Midbrain (tissue), 1 donor: ENCODE data around the gene SLC9A7.

Source experiments
- DNase-seq: peaks from one replicate; lab custom pipeline; 2025; lab: John Stamatoyannopoulos, UW

SLC9A7 gene

DNA sequence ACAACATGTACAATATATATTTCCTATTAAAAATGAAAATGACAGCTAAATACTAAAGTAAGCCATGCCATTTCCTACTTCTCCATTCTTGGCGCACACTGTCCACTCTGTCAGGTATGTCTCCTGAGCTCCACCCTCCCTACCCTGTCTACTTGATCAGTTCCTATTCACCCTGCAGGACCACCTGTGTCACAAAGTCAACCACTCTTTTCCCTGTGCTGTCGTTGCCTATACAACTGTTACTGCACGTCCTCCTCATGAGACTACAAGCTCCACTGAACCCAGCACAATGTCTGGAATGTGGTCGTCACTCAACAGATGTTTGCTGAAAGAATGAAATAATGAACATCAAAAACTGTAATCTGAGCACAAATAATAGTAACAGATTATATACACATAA lies 54.9 kb downstream of the SLC9A7 start:
- DNase-seq = no peak

DNA sequence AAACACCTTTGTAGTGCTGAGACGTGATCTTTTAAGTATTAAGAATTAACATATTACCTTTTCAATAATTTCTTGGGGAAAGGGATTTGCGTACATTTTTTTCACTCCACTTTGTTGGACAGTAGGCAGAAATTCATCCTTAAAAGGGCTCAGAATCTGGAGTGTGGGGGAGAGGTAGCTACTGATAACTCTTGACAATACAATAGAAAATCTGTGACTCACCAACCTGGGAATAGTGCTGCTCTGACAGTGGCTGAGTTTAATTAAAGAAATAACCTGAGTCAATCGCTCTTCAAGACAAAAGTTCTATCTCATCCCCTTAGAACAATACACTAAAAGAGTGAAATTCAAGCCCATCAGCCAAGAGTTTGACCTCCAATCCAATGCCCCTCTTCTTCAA lies 60.2 kb downstream of the SLC9A7 start:
- no peak for DNase-seq

DNA sequence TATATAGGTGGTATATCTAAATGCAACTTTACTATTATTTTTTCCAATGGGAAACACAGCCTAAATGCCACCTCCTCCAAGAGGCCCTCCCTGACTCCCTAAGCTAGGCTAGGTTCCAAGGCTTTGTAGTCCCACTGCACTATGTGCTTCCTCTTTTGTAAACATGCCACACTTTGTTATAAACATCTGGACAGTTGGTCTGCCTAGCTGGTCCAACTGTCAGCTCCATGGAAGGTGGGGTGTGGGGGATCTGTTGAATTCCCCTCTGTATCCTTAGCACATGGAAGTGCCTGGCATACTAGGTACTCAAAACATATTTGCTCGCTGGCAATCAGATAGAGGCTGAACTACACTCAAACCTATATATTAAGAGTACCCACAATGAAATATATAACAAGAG lies 63.4 kb downstream of the SLC9A7 start:
- DNase-seq = no peak

DNA sequence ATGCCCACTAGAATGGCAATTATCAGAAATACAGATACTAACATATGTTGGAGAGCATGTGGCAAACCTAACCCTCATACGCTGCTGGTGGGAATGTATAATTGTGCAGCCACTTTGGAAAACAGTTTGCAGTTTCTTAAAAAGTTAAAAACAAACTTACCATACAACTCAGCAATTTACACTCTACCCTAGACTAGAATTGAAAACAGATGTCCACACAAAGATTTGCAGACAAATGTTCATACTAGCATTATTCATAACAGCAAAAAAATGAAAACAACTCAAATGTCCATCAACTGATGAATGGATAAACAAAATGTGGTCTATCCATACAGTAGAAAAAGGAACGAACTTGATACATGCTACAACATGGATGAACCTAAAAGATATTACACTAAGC lies 64.4 kb downstream of the SLC9A7 start:
- no peak for DNase-seq

DNA sequence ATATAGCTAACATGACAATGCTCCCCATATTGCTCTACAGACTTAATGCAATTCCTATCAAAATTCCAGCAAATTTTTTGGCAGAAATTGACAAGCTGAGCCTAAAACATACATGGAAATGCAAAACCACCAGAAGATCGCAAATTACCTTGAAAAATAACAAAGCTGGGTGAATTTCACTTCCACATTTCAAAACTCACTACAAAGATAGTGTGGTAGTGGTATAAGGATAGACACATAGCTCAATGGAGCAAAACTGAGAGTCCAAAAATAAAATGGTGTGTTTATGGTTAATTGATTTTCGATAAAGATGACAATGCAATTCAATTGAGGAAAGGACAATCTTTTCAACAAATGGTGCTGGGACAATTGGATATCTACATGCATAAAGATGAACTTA lies 65.8 kb downstream of the SLC9A7 start:
- DNase-seq = no peak

DNA sequence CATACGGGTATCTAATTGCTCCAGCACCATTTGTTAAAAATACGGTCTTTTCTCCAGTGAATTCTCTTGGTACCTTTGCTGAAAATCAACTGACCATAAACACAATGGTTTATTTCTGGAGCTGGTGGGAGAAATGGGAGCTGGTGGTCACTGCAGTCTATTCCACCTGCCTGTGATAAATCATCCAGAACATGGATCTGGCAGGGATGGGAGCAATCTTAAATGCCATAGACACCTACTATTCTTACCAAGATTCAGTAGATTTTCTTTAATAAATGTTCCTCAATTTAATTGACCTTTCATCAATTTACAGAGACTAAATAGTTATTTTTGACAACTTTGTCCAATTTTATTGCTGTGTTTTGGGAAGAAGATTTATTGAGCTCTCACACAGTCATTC lies 68.1 kb downstream of the SLC9A7 start:
- no peak for DNase-seq

DNA sequence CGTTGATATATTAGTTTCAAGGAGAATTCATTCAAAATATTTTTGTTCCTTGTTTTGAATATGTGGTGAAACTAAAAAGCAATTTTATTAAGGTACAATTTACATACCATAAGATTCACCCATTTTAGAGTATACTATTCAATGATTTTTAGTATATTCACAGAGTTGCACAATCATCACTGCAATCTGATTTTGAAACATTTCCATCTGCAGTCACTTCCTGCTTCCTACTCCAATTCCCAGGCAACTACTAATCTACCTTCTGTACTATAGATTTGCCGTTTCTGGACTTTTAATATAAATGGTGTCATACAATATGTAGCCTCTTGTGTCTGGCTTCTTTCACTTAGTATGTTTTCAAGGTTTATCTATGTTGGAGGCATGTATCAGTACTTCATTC lies 71.3 kb downstream of the SLC9A7 start:
- DNase-seq = no peak

DNA sequence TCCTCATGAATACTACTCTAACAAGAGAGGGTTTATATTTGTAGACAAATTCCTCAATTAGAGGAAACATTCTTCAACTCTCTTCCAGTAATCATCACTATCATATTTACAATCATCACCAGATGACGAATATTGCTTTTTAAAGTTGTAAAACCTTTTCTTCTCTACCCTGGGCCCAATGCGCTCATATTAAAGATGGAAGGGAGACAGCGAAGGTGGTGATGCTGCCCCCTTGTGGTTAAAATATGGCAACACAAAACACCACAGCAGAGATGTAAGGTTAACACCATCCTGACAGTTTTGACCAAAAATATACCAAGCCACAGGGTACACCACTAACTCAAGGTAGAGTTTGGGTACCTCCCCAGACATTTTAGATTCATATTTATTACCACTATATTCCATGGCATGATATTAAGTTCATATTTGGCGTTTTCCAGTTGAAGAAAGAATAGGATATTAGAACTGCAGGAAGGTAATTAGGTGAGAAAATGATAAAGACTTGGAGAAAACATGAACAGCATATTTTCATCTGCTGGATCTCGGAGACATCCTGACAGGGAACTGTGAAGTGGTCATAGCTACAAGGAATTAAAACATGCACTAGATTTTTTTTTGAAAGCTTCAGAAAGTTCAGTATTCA lies 72.8 kb downstream of the SLC9A7 start:
- peak; percentile 6 for DNase-seq

DNA sequence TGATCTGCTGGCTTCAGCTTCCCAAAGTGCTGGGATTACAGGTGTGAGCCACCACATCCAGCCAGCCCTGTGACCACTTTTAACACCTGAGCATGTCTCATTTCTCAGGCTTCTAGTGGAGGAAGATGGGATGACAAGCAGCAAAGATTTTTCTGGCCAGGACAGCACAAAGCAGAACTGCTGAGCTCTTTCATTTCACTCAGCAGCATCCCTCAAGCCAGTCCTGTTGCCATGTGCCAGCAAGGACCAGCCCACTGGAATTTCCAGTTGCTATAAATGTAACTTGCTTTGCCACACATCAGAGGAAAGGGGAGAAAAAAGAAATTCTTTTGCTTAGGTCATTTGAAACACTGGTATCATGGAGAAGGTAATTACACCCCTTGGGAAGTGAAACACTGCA lies 75.9 kb downstream of the SLC9A7 start:
- no peak for DNase-seq

DNA sequence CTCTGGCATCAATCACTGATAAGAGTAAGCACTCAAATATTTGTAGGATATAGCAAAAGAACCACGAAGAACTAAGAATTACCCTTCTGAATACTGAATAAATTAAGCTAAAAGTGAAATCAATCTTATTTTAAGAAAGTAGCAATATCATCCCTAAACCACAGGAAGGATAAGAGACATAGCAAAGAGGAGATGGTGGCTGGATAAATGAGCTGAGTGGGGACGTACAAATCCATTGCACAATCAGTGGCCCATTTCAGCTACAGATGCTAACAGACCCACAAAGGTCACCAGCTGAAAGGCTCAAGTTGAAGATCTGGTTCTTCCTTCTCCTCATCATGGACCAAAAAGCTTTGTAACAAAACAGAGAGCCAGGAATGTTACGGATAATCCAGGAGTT lies 77.1 kb downstream of the SLC9A7 start:
- DNase-seq = no peak

DNA sequence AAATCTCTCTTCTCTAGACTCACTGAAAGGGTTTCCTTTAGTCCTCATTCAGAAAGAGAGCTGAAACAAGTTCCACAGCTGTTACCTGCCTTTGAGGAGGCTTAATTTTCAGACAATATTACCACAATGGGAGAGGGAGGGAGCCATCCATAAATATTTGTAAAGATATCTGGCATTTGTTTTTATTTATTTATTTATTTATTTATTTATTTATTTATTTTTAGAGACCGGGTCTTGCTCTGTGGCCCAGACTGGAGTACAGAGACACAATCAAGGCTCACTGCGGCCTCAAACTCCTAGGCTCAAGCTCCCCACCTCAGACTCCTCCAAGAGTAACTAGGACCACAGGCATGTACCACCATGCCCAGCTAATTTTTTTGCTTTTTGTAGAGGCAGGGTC lies 80.7 kb downstream of the SLC9A7 start:
- DNase-seq = no peak

DNA sequence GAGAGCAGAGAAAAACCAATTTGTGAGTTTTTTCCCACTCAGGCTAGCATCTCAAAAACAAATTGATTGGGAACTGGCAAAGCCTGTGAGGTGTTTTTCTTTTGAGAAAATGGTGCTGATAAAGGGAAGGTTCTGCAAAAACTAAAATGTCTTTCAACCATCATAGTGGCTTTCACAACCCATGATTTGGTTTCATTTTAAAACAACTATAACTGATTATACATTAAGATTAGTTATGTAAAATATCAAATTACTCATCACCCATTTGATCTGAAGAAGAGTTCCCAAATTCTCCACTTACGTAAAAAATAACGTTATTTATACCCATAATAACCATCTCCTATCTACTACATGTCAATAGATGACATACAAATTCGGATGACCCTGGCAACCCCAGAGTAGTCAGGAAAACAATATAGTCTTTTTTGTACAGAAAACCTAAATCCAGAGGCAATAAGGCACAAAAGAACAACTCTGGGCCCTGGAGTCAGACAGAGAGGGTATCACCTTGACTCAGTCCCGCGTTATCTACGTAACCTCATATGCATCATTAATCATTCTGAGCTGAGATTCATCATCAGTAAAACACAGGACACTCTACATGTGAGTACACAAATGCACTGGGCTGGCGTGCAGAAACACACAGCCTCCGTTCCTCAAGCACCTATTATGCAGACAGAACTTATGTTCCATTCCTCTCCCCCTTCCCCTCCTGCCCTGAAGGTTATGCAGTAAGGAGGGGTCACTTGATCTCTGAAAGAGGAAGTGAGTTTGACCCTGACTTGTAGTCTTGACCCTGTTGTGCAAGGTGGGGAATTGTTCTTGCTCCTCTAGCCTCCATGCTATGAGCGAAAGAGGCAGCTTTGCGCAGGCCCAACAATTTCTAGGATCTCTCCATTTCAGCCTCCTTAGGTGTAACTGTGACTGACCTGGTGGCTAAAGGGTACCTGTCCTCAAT lies 82.2 kb downstream of the SLC9A7 start:
- DNase-seq = no peak

DNA sequence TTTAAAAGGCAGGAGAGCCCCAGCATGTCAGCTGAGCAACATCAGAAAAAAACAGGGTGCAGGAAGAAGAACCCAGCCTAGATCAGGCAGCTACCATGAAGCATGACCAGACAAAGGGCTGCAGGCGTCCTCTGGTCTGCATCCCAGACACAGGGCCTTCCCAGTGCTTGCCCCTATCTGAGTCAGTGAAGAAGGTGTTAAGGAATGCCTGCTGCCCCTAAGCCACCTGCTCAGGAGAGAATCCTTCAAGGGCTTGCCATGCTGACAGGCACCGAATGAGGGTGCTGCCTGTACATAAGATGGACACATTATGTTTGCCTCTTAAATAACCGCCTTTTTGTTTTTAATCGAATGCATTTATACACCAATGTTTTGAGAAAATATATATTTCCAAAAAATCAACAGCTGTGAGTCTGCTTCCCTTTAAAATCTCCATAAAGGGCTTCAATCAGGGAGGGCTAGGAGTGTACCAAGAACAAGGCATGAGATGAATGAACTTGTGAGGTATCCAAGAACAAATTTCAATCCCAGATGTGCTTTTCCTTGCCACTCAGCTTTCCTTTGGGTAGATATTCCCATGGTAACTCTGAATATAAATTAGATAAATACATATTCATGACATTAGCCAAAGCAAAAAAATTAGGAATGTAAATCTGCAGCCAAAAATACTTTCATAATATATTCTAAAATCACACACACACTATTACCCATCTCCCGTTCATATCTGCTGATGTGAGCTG lies 85.1 kb downstream of the SLC9A7 start:
- DNase-seq = no peak

DNA sequence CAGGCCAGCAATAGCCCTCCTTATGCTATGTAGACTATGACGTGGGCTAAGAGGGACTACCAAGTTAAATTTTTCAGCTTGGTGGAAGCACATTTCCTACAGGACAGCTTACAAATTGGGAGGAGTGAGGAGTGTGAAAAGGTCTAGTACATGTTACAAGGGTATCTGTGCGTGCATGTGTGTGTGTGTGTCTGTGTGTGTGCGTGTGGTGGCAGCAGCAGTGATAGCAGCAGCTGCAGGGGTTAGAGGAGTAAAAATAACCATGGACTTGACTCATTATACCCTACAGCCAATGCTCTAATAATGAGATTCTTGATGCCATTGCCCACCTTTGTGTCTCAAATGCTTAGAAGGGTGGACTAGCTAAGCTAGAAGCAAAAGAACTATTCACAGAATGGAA lies 88.6 kb downstream of the SLC9A7 start:
- no peak for DNase-seq

DNA sequence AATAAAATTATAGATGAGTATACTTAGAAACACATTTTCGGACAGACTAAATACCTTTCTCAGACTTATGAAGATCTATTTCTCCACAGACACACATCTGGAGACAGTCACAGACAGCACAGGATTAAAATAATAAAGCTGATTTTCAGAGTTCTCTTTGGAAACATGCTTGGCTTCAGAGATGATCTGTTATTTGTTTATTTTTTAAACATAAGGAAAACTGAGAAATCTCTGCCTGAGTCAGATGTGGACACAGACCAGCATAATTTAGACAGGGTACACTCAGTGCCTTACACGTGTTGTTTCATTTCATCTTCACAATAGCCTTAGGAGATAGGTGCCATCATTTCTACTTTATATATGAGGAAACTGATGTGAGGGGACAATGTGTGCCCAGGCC lies 92.1 kb downstream of the SLC9A7 start:
- DNase-seq = no peak

DNA sequence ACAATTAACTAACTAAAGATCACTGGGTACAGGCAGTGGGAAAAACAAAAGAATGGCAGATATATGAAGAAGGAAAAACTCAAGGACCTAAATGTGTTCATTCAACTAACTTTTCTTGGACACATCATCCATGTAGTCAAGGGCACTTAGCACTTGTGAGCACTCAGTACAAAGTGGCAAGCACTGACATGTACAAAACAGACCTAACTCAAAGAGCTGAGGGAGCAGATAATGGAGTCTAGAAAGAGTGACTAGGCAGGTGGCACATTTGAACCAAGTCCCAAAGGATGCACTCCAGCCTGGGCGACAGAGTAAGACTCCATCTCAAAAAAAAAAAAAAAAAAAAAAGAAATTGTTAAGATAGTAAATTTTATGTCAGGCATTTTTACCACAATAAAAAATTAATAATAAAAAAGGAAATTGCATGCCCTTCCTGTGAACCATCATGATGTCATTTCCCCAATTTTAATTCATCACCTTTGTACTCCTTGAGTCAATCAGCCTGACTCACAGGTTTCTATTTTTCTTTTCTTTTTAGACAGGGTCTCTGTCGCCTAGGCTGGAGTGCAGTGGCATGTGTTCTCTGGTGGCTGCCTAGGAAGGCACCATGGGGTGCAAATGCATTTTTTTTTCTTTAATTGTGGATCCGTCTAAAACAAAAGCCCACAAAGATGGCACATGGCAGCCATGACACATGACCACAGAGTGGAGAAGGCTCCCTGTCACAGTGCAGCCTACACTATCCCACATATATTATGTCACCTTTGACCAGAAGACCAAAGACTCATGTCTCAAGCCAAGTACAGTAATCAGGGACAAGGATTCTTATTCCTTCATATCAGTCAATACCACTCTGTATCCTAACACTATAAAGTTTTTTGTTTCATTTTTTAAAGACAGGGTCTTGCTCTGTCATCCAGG lies 93.4 kb downstream of the SLC9A7 start:
- no peak for DNase-seq

DNA sequence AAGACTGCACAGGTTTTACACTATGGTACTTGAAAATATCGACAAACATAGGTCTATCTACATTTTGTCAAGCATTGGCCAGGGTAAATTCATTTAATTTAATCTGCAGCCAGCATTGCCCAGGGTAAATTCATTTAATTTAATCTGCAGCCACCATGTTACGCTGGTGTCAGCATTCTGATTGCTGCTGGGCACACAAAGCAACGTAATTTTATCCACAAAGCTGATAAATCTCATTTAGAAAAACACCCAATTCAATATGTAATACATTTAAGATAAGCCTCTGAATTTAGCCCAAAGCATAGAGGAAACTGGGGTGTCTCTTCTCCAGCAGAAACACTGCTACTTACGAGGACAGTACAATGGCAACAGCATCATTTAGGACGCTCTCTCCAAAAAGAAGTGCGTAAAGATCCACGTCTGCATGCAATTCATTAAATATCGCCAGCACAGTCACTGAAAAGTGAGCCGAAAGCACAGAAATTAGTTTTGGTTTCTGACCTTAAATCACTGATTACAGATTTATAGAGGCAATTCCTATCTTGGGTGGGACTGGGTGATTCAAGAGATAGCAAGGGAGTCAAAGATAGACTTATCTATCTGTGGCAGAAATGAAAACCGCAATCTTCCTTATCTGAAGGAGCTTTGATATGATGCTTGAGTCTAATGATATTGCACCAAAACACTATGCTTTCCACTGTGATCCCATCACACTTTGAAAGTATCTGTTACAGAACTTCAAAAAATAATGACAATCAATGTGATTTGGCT lies 96.5 kb downstream of the SLC9A7 start:
- DNase-seq = no peak

DNA sequence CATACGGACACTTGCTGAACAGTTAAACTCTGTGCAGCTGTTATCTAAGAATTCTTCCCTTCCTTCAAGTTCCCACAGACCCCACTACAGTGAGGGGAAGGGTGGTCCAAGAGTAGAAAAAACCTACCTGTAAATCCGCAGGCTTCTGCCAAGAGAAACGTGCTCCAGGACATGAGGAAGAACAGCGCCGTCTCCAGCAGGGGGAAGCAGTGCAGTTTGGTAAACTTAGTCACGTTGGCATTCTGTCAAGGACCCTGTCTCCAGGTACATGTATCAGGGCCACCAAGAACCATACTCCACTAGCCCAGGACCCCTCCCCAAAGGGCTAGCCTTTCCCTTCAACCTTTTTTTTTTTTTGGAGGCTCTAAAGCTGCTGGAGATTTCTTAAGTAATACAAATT lies 105.4 kb downstream of the SLC9A7 start:
- no peak for DNase-seq

DNA sequence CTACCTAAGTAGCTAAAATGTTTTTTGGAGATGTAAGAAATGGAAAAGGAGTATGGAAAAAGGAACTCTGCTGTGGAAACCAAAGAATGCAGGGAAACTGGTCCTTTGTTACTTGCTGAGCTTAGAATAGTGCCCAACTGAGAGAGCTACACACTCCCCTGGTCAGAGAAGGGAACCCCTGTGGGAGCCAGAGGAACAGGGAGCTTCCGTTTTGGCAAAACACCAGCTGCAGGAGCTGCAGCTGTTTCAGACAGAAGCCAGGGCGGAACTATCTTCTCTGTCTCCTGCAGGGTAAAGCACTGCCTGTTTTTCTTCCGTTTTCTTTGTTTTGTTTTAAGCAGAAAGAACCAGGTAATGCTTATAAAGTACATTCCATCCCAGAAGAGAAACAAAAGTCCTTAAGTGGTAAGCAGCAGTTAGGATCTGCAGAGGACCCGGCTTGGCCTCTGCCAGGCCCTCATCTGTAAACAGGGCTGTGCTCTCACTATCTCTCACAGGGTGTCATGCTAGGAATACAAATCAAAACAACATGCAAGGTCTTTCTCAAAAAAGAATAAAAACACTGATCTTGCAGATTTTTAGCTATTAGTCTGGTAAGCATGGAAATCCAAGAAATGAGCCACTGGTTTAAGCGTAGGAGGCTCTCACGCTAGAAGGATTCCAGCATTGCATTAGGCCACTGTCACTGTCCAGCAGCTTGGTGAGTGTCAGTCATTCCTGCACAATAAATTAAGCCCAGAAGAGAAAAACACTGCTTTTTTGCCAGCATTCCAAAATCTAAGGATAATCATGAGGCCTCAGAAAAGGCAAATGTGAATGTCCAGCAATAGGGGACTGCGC lies 109.3 kb downstream of the SLC9A7 start:
- peak; percentile 6 for DNase-seq

DNA sequence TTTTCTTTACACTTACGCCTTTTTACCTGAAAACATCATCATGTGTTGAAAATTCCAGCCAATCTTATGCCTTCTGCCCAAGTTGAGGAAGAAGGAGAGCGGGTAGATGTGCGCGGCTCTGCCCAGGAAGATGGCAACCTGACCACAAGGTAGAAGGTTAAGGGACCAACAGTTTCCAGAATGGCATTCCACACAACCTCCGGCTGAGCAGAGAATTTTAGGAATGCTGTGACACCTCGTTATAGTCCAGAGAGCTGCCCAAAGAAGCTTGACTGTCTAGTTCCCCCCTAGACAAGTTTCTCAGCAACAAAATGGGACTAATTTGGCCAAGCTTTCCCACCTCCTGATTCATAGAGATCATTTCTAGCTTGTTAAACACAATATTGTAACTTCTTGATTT lies 110.3 kb downstream of the SLC9A7 start:
- no peak for DNase-seq
